ENCODE data around the gene TMEM138.
A peak's percentile ranks its signal among the peaks of the same experiment; 100 is the strongest.

TMEM138 gene

GRCh38 chr11:61392981-61393595, 30.9 kb downstream of the TMEM138 start:
- DNase-seq (ENCODE audit: low read depth), result peak; percentile 26

GRCh38 chr11:61401173-61401572, 39.0 kb downstream of the TMEM138 start:
- no peak overlapping the region for H3K4me3 ChIP-seq (replicated peaks; ENCODE audit: low read depth, low read length)
- no peak for TF ChIP-seq CTCF (IDR thresholded peaks at IDR 0.05; ENCODE audit: low read length, missing control alignments)
- no peak for DNase-seq (ENCODE audit: low read depth)

More at GRCh38 chr11:61392981-61393595, 30.9 kb downstream of the TMEM138 start:
- peak overlapping the region; percentile 80 for H3K4me3 ChIP-seq (replicated peaks; ENCODE audit: low read depth, low read length)
- TF ChIP-seq CTCF (IDR thresholded peaks at IDR 0.05; ENCODE audit: low read length, missing control alignments), result peak; percentile 34

GRCh38 chr11:61401573-61401972, 39.4 kb downstream of the TMEM138 start:
- TF ChIP-seq CTCF (IDR thresholded peaks at IDR 0.05; ENCODE audit: low read length, missing control alignments), result no peak
- DNase-seq (ENCODE audit: low read depth), result no peak
- H3K4me3 ChIP-seq (replicated peaks; ENCODE audit: low read depth, low read length), result no peak overlapping the region

- no peak for DNase-seq (ENCODE audit: low read depth)
- TF ChIP-seq CTCF (IDR thresholded peaks at IDR 0.05; ENCODE audit: low read length, missing control alignments), result no peak
- H3K4me3 ChIP-seq (replicated peaks; ENCODE audit: low read depth, low read length), result no peak overlapping the region
Measured at GRCh38 chr11:61403658-61404057, 41.5 kb downstream of the TMEM138 start.

GRCh38 chr11:61404103-61404502, 41.9 kb downstream of the TMEM138 start:
- no peak for TF ChIP-seq CTCF (IDR thresholded peaks at IDR 0.05; ENCODE audit: low read length, missing control alignments)
- no peak overlapping the region for H3K4me3 ChIP-seq (replicated peaks; ENCODE audit: low read depth, low read length)
- DNase-seq (ENCODE audit: low read depth), result no peak

GRCh38 chr11:61404641-61405040, 42.5 kb downstream of the TMEM138 start:
- H3K4me3 ChIP-seq (replicated peaks; ENCODE audit: low read depth, low read length), result no peak overlapping the region
- TF ChIP-seq CTCF (IDR thresholded peaks at IDR 0.05; ENCODE audit: low read length, missing control alignments), result no peak
- no peak for DNase-seq (ENCODE audit: low read depth)

- no peak overlapping the region for H3K4me3 ChIP-seq (replicated peaks; ENCODE audit: low read depth, low read length)
- TF ChIP-seq CTCF (IDR thresholded peaks at IDR 0.05; ENCODE audit: low read length, missing control alignments), result no peak
- no peak for DNase-seq (ENCODE audit: low read depth)
Measured at GRCh38 chr11:61406067-61406466, 43.9 kb downstream of the TMEM138 start.
